ENCODE results near the gene ARHGAP15.

DNA sequence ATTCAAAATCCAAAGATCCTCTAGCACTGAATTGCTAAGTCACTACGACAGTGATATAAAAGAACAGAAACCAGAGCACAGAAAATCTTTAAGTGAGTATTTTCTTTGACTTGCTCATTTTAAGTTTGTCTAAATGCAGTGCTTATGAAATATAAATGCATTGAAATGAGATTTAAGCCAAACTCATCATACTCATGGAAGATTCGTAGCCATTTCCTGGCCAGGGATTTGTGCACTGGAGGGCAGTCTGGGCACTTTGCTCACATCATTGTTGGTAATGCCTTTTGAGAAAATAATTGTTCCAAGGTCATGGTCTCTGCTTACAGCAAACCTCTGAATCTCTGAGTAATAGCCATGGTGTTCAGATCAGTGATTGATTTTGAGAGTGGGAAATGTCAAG is 307.7 kb downstream of the ARHGAP15 start:
- TF ChIP-seq POLR2AphosphoS5 (IDR thresholded peaks at IDR 0.05), result no peak
- TF ChIP-seq, protein P1, sequence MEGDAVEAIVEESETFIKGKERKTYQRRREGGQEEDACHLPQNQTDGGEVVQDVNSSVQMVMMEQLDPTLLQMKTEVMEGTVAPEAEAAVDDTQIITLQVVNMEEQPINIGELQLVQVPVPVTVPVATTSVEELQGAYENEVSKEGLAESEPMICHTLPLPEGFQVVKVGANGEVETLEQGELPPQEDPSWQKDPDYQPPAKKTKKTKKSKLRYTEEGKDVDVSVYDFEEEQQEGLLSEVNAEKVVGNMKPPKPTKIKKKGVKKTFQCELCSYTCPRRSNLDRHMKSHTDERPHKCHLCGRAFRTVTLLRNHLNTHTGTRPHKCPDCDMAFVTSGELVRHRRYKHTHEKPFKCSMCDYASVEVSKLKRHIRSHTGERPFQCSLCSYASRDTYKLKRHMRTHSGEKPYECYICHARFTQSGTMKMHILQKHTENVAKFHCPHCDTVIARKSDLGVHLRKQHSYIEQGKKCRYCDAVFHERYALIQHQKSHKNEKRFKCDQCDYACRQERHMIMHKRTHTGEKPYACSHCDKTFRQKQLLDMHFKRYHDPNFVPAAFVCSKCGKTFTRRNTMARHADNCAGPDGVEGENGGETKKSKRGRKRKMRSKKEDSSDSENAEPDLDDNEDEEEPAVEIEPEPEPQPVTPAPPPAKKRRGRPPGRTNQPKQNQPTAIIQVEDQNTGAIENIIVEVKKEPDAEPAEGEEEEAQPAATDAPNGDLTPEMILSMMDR (IDR thresholded peaks at IDR 0.05), result no peak
- no peak for TF ChIP-seq EP300 (IDR thresholded peaks at IDR 0.05)

All from gastroesophageal sphincter (tissue), 3 donors.